ENCODE results near the gene ZNF496.

- TF ChIP-seq EZH2phosphoT487 (IDR thresholded peaks at IDR 0.05; ENCODE audit: borderline replicate concordance, low read length): no peak
- TF ChIP-seq, protein P1, sequence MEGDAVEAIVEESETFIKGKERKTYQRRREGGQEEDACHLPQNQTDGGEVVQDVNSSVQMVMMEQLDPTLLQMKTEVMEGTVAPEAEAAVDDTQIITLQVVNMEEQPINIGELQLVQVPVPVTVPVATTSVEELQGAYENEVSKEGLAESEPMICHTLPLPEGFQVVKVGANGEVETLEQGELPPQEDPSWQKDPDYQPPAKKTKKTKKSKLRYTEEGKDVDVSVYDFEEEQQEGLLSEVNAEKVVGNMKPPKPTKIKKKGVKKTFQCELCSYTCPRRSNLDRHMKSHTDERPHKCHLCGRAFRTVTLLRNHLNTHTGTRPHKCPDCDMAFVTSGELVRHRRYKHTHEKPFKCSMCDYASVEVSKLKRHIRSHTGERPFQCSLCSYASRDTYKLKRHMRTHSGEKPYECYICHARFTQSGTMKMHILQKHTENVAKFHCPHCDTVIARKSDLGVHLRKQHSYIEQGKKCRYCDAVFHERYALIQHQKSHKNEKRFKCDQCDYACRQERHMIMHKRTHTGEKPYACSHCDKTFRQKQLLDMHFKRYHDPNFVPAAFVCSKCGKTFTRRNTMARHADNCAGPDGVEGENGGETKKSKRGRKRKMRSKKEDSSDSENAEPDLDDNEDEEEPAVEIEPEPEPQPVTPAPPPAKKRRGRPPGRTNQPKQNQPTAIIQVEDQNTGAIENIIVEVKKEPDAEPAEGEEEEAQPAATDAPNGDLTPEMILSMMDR (IDR thresholded peaks at IDR 0.05; ENCODE audit: low read depth, low read length, poor library complexity, severe bottlenecking): no peak
Observed at GRCh38 chr1:247347477-247348222, 16.0 kb upstream of the ZNF496 start.

Measured in DOHH2 (cell line).